Osteoblast (primary cell): ENCODE data around the gene PIP4K2C. TPM values are rescaled to one million over a fixed set of nuclear protein-coding genes. Genes with fewer than 3 reads are reported as not detected.

Experiments used
- DNase-seq: peaks from one replicate; pipeline ENCODE4 v3.0.0; 2011; ENCODE audit warnings: low spot score, mixed read lengths; ENCODE audit not compliant: insufficient read length; ENCODE audit errors: missing footprints
- H2AFZ ChIP-seq: 2 replicates; pipeline ENCODE4 v1.6.0; 2011; ENCODE audit warnings: mild to moderate bottlenecking, low read length
- H3K27ac ChIP-seq: 2 replicates; pipeline ENCODE4 v1.5.1; 2011; ENCODE audit warnings: mild to moderate bottlenecking, low read depth, low read length, moderate library complexity
- H3K27me3 ChIP-seq: 2 replicates; pipeline ENCODE4 v1.6.0; 2012; ENCODE audit warnings: mild to moderate bottlenecking, control low read depth, inconsistent platforms, low read length, moderate library complexity; ENCODE audit not compliant: insufficient read depth
- H3K36me3 ChIP-seq: 2 replicates; pipeline ENCODE4 v1.5.1; 2011; ENCODE audit warnings: mild to moderate bottlenecking, low read length, control low read depth, moderate library complexity; ENCODE audit not compliant: insufficient read depth
- H3K4me1 ChIP-seq: 2 replicates; pipeline ENCODE4 v1.5.1; 2011; ENCODE audit warnings: mild to moderate bottlenecking, low read length, control low read depth, moderate library complexity; ENCODE audit not compliant: insufficient read depth
- H3K4me2 ChIP-seq: 2 replicates; pipeline ENCODE4 v1.6.0; 2011; ENCODE audit warnings: mild to moderate bottlenecking, low read length; ENCODE audit not compliant: insufficient read depth
- H3K4me3 ChIP-seq: fragments of 200-600 bp; sonication (generic); 3 replicates; pipeline ENCODE4 v1.5.1; 2012; ENCODE audit warnings: mild to moderate bottlenecking, low read length, inconsistent platforms; ENCODE audit not compliant: insufficient read depth
- H3K79me2 ChIP-seq: 2 replicates; pipeline ENCODE4 v1.6.0; 2012; ENCODE audit warnings: mild to moderate bottlenecking, low read length, control low read depth, inconsistent platforms; ENCODE audit not compliant: insufficient read depth
- H3K9me3 ChIP-seq: 2 replicates; pipeline ENCODE4 v1.5.1; 2011; ENCODE audit warnings: low read depth, low read length, control low read depth
- H4K20me1 ChIP-seq: 2 replicates; pipeline ENCODE4 v1.6.0; 2012; ENCODE audit warnings: mild to moderate bottlenecking, low read length, control low read depth; ENCODE audit not compliant: insufficient read depth
- CTCF ChIP-seq: IDR thresholded peaks from 2 replicates; pipeline ENCODE4 v1.5.1; 2011; ENCODE audit warnings: mild to moderate bottlenecking, low read depth, low read length, moderate library complexity; ENCODE audit errors: extremely low read depth
- total RNA-seq: library from RNA; depleted of rRNA; stranded (reverse); fragments of >200 nt; gene quantifications from 2 replicates; pipeline ENCODE4 v1.2.3, GENCODE V29; 2012

PIP4K2C gene
- total RNA-seq, 1 donor = 36.6 TPM

- Histone ChIP-seq H3K27ac (no peak overlapping the region), H3K4me3 (no peak overlapping the region), H4K20me1 (no peaks in the 10 kb centered on the region), H3K4me1 (peaks cover 17% of the 10 kb centered on the region), H3K79me2 (no peaks in the 10 kb centered on the region), H2AFZ (no peak overlapping the region), H3K9me3 (no peaks in the 10 kb centered on the region), H3K4me2 (no peak overlapping the region), H3K36me3 (peaks cover 7% of the 10 kb centered on the region), H3K27me3 (peaks cover 4% of the 10 kb centered on the region)
- TF ChIP-seq CTCF = no peak
- peak; percentile 88 for DNase-seq
Measured at GRCh38 chr12:57614178-57614947, 23.4 kb downstream of the PIP4K2C start.

GRCh38 chr12:57614948-57615500 lies 24.0 kb downstream of the PIP4K2C start:
- no peaks in the 10 kb centered on the region for H3K79me2 ChIP-seq
- H4K20me1 ChIP-seq = no peaks in the 10 kb centered on the region
- no peak for TF ChIP-seq CTCF
- no peak overlapping the region for H3K27ac ChIP-seq
- H2AFZ ChIP-seq = no peak overlapping the region
- H3K4me1 ChIP-seq = peaks cover 17% of the 10 kb centered on the region
- H3K4me3 ChIP-seq = no peak overlapping the region
- no peaks in the 10 kb centered on the region for H3K9me3 ChIP-seq
- peak; percentile 73 for DNase-seq
- H3K4me2 ChIP-seq = no peak overlapping the region
- H3K27me3 ChIP-seq = peaks cover 8% of the 10 kb centered on the region
- H3K36me3 ChIP-seq = peaks cover 7% of the 10 kb centered on the region

GRCh38 chr12:57615637-57616036 lies 24.6 kb downstream of the PIP4K2C start:
- no peak overlapping the region for H2AFZ ChIP-seq
- no peak overlapping the region for H3K4me3 ChIP-seq
- H3K27me3 ChIP-seq = peaks cover 14% of the 10 kb centered on the region
- no peak for TF ChIP-seq CTCF
- H3K4me1 ChIP-seq = peaks cover 14% of the 10 kb centered on the region
- DNase-seq = no peak
- H3K79me2 ChIP-seq = no peaks in the 10 kb centered on the region
- H3K4me2 ChIP-seq = no peak overlapping the region
- no peaks in the 10 kb centered on the region for H3K9me3 ChIP-seq
- no peaks in the 10 kb centered on the region for H4K20me1 ChIP-seq
- H3K36me3 ChIP-seq = peaks cover 7% of the 10 kb centered on the region
- H3K27ac ChIP-seq = no peak overlapping the region

GRCh38 chr12:57616383-57617101 lies 25.6 kb downstream of the PIP4K2C start:
- no peak for TF ChIP-seq CTCF
- H3K36me3 ChIP-seq = peaks cover 7% of the 10 kb centered on the region
- DNase-seq = peak; percentile 94

More at GRCh38 chr12:57616383-57617101, 25.6 kb downstream of the PIP4K2C start:
- Histone ChIP-seq H3K27ac (no peak overlapping the region), H2AFZ (no peak overlapping the region), H3K4me1 (peaks cover 14% of the 10 kb centered on the region), H3K9me3 (no peaks in the 10 kb centered on the region), H4K20me1 (no peaks in the 10 kb centered on the region), H3K4me3 (no peak overlapping the region), H3K27me3 (peaks cover 23% of the 10 kb centered on the region), H3K4me2 (no peak overlapping the region), H3K79me2 (no peaks in the 10 kb centered on the region)
